Activated T-cell treated with anti-CD3 and anti-CD28 coated beads for 1 hour (primary cell): ENCODE measurements around the gene HEATR1.
"Not testable (repeated sequence)": the region's sequence is repeated elsewhere in the genome, so short reads cannot be mapped to it uniquely, and the experiment has no call there.

Source experiments
- DNase-seq: peaks from one replicate; pipeline ENCODE4 v3.0.0-alpha.2; 2020; ENCODE audit warnings: low read depth

The HEATR1 gene

DNA sequence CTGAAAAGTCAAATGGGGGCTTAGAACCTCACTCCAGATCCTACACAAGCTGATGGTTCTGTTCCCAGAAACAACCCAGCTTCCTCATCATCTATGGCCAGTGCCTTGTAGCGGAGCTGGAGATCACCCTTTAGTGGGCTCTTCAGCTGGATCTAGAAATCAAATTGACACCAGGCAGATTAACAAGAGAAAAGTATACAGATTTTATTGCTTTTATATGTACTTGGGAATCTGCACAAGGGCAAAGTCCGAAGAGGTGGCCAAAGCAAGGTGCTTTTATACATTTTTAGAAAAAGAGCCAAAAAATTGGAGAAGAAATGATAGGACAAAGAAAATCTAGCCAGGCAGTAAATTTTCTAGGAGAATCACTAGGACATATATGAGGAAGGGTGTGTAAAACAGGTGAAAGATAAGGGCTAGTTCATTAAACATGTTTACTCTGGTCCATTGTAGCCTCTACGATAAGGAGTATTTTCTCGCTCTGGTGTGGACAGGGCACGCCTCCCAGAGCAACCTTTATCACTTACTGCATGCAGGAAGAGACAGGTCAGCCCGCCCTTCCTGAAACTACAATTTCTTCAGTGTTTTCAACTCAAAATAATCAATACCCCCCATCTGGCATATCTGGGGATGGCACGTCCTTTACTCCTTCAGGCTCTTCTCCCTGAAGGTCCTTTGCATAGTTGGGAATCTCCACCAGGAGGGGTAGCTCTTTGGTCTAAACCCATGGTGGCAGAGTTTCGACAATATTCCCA is 94.5 kb downstream of the HEATR1 start:
- no peak for DNase-seq

DNA sequence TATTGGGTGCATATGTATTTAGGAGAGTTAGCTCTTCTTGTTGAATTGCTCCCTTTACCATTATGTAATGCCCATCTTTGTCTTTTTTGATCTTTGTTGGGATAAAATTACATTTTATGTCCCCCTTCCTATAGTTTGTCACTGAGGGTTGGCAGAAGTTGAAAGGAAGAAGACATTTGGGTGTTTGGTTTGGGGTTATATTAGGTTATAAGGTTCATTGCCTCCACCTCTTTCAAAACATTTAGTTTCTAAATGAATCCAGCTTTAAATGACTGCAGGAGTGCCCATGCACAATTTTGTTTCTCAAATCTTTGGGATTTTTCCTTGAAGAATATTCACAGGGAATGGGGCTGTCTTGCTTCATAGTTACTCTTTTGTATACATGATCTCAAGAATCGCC is 95.1 kb downstream of the HEATR1 start:
- DNase-seq, result no peak

DNA sequence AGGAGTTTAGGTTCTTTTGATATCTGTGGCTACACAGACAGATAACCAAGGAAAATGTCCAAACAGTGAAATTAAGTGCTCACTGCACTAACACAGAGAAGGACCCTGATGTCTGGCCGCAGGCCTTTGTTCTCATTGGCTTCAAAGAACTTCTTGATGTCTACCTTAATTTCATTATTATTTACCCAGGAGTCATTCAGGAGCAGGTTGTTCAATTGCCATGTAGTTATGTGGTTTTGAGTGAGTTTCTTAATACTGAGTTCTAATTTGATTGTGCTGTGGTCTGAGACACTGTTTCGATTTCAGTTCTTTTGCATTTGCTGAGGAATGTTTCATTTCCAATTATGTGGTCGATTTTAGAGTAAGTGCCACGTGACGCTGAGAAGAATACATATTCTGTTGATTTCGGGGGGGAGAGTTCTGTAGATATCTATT is 95.7 kb downstream of the HEATR1 start:
- no peak for DNase-seq

DNA sequence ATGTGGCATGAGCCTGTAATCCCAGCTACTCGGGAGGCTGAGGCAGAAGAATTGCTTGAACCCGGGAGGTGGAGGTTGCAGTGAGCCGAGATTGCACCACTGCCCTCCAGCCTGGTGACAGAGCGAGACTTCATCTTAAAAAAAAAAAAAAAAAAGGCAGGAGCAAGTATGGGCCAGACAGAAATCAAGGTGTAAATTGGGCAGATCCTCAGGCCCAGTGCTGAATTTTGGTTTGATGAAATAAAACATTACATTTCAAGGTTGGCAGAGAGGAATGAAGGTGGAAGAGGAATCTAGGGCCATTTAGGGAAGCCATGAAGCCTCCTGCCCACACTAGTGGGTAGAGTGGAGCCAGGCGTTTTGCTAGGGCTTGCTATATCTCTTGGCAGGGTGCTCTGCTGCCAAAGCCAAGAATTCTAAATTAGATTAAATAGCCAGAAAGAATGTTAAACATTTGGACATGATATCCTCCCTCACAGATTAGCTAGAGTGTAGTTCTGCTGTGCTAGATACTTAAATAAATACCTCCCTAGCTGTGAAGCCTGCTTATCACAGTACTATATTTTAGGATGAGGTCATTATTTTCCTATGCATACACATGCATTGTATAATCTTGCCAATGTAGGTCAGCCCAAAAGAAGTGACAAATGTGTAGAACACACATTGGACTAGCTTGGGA is 97.2 kb downstream of the HEATR1 start:
- DNase-seq, result no peak

DNA sequence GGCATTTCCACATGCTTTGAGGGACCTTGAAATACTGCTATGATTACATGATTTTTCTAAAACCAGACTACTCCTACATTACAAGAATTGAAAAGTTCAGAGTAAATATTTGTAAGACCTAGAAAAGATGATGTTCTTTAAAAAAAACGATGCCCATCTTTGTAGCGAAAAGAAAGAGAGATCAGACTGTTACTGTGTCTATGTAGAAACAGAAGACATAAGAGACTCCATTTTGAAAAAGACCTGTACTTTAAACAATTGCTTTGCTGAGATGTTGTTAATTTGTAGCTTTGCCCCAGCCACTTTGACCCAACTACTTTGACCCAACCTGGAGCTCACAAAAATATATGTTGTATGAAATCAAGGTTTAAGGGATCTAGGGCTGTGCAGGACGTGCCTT is 100.0 kb downstream of the HEATR1 start:
- DNase-seq, result not testable (repeated sequence)

DNA sequence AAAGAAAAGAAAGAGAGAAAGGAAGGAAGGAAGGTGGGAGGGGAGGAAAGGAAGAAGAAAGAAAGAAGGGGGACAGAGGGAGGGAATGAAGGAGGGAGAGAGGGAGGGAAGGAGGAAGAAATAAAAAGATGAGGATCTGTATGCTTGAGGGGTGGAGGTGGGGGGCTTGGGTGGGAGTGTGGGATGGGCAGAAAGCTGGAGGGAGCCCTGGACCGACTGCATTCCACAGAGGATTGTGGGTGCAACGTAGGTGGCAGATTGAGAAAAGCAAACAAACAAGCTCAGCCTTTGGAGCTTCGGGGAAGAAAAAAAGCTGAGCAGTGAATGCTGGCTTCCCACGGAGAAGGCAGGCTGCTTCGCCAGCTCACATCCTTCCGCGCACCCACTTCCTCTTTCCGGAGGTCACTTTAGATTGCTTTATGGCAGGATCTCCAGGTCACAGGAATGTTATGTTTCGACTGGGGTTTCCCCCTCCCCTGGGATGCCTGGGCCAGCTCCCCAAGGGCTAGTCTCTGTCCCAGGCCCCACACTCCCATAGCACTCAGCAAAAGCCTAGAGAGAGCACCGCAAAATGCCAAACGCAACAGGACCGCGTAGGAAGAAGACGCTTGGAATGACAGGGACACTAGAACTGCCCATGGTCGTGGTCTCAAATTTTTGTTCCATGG is 101.2 kb downstream of the HEATR1 start:
- no peak for DNase-seq

DNA sequence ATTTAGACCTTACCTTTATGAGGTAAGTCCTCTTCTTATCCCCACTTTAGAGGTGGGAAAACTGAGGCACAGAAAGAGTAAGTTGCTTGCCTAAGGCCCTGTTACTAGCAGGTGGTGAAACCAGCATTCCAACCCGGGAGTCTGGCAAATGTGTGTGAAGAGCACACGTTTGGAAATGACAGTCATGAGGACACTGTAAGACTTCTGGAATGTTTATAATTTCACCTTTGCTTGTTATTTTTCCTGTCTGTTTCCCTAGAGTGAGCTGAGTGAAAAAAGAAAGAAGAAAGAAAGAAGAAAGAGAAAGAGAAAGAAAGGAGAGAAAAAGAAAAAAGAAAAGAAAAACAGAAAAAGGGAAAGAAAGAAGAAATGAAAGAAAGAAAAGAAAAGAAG is 101.7 kb downstream of the HEATR1 start:
- DNase-seq, result no peak

DNA sequence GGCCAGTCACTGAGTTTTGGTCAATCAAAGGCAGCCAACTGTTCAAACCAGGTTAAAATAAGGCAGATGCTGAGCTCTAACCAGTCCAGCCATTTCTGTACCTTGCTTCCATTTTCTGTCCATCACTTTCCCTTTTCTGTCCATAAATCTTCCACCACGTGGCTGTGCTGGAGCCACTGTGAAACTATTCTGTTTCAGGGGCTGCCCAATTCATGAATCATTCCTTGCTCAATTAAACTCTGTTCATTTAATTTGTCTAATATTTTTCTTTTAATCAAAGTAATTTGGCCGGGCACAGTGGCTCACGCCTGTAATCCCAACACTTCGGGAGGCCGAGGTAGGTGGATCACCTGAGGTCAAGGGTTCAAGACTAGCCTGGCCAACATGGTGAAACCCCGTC is 103.2 kb downstream of the HEATR1 start:
- DNase-seq, result no peak
